Karpas-422 (cell line): ENCODE data around the gene JTB. TPM values are rescaled to one million over a fixed set of nuclear protein-coding genes. Genes with fewer than 3 reads are reported as not detected.
A peak's percentile ranks its signal among the peaks of the same experiment; 100 is the strongest.
"Not testable (repeated sequence)": the region's sequence is repeated elsewhere in the genome, so short reads cannot be mapped to it uniquely, and the experiment has no call there.

Experiments
- DNase-seq: peaks from one replicate; pipeline ENCODE4 v3.0.0-alpha.2; 2015
- H2AFZ ChIP-seq: fragments of 200-600 bp; sonication (generic); 2 replicates; pipeline ENCODE4 v1.6.1; 2014; ENCODE audit warnings: antibody characterized with exemption, low read length, mixed read lengths
- H3K27ac ChIP-seq: fragments of 200-600 bp; sonication (generic); 2 replicates; pipeline ENCODE4 v1.5.1; 2014; ENCODE audit warnings: mild to moderate bottlenecking, low read length, moderate library complexity
- H3K27me3 ChIP-seq: fragments of 200-600 bp; sonication (generic); 2 replicates; pipeline ENCODE4 v1.6.1; 2014; ENCODE audit warnings: low read length, mixed read lengths
- H3K36me3 ChIP-seq: fragments of 200-600 bp; sonication (generic); 2 replicates; pipeline ENCODE4 v1.6.1; 2014; ENCODE audit warnings: low read length, mixed read lengths; ENCODE audit not compliant: insufficient read depth
- H3K4me1 ChIP-seq: fragments of 200-600 bp; sonication (generic); 2 replicates; pipeline ENCODE4 v1.6.1; 2014; ENCODE audit warnings: mild to moderate bottlenecking, low read length, mixed read lengths
- H3K4me2 ChIP-seq: fragments of 200-600 bp; sonication (generic); 2 replicates; pipeline ENCODE4 v1.6.1; 2014; ENCODE audit warnings: low read length, low read depth, mild to moderate bottlenecking; ENCODE audit not compliant: poor library complexity, severe bottlenecking
- H3K4me3 ChIP-seq: fragments of 200-600 bp; sonication (generic); 2 replicates; pipeline ENCODE4 v1.5.1; 2014; ENCODE audit warnings: mild to moderate bottlenecking, antibody characterized with exemption, low read length, mixed read lengths
- H3K79me2 ChIP-seq: fragments of 200-600 bp; sonication (generic); 2 replicates; pipeline ENCODE4 v1.6.1; 2014; ENCODE audit warnings: mild to moderate bottlenecking, low read length, mixed read lengths
- H3K9ac ChIP-seq: fragments of 200-600 bp; sonication (generic); 2 replicates; pipeline ENCODE4 v1.6.0; 2014; ENCODE audit warnings: low read length
- H3K9me2 ChIP-seq: fragments of 200-600 bp; sonication (generic), shearing (Covaris generic); replicated peaks from 2 replicates; pipeline ENCODE4 v1.6.0; 2014; ENCODE audit warnings: mild to moderate bottlenecking, low read length, moderate library complexity; ENCODE audit not compliant: insufficient read depth
- H3K9me3 ChIP-seq: fragments of 300-700, 200-600 bp; sonication (generic); 2 replicates; pipeline ENCODE4 v1.6.1; 2014; ENCODE audit warnings: low read length, mixed read lengths
- H4K20me1 ChIP-seq: fragments of 200-600 bp; sonication (generic); 2 replicates; pipeline ENCODE4 v1.6.1; 2014; ENCODE audit warnings: mild to moderate bottlenecking, antibody characterized with exemption, low read length, low read depth; ENCODE audit not compliant: insufficient read depth
- total RNA-seq: library from RNA; depleted of rRNA; stranded (reverse); fragments of >200 nt; shearing (Covaris generic); gene quantifications from 2 replicates; pipeline ENCODE4 v1.2.3, GENCODE V29; 2014; ENCODE audit warnings: low replicate concordance

Gene JTB
- total RNA-seq, 1 experiment from 2014 or later, result 314 TPM

- H3K4me3 ChIP-seq, result peak overlapping the region; percentile 62
- no peaks in the 10 kb centered on the region for H3K79me2 ChIP-seq
- H3K9ac ChIP-seq, result peak overlapping the region; percentile 71
- DNase-seq, result no peak
- H2AFZ ChIP-seq, result 0 out of 2 replicates have a peak overlapping the region, but pooled peaks have one; percentile 0
- peak overlapping the region; percentile 84 for H3K4me2 ChIP-seq
- no peaks in the 10 kb centered on the region for H4K20me1 ChIP-seq
- H3K27me3 ChIP-seq, result no peaks in the 10 kb centered on the region
- no peaks in the 10 kb centered on the region for H3K9me3 ChIP-seq
- no peaks in the 10 kb centered on the region for H3K9me2 ChIP-seq
- peaks cover 39% of the 10 kb centered on the region for H3K4me1 ChIP-seq
- no peaks in the 10 kb centered on the region for H3K36me3 ChIP-seq
- H3K27ac ChIP-seq, result peak overlapping the region; percentile 54; the same call in 1 of the 2 replicates
These were observed 8.0 kb upstream of the JTB start for GRCh38 chr1:153985341-153985912.

GRCh38 chr1:153984123-153984894 is 6.8 kb upstream of the JTB start:
- H3K27me3 ChIP-seq, result no peaks in the 10 kb centered on the region
- H3K4me1 ChIP-seq, result peaks cover 33% of the 10 kb centered on the region
- H3K9me2 ChIP-seq, result no peaks in the 10 kb centered on the region
- H4K20me1 ChIP-seq, result no peaks in the 10 kb centered on the region
- peak overlapping the region; percentile 84 for H3K4me2 ChIP-seq
- no peak overlapping the region for H3K27ac ChIP-seq
- no peaks in the 10 kb centered on the region for H3K36me3 ChIP-seq
- H3K9me3 ChIP-seq, result no peaks in the 10 kb centered on the region
- no peak overlapping the region for H3K4me3 ChIP-seq
- peak; percentile 64 for DNase-seq
- H3K9ac ChIP-seq, result 0 out of 2 replicates have a peak overlapping the region, but pooled peaks have one; percentile 71
- H3K79me2 ChIP-seq, result no peaks in the 10 kb centered on the region
- no peak overlapping the region for H2AFZ ChIP-seq

- not testable (repeated sequence) for DNase-seq, H3K27me3 ChIP-seq, H2AFZ ChIP-seq, H3K27ac ChIP-seq, H3K9ac ChIP-seq, H3K4me3 ChIP-seq, H3K4me2 ChIP-seq, H3K36me3 ChIP-seq, H3K9me2 ChIP-seq, H3K79me2 ChIP-seq, H3K9me3 ChIP-seq, H4K20me1 ChIP-seq
- peaks cover 37% of the 10 kb centered on the region for H3K4me1 ChIP-seq
These were observed 4.3 kb upstream of the JTB start for GRCh38 chr1:153981735-153982134.

GRCh38 chr1:153979091-153979490 is 1.6 kb upstream of the JTB start:
- Histone ChIP-seq H3K79me2 (peaks cover 20% of the 10 kb centered on the region), H3K36me3 (peaks cover 15% of the 10 kb centered on the region; the same call in 1 of the 2 replicates), H3K4me2 (peak overlapping the region; percentile 85), H3K4me1 (peaks cover 34% of the 10 kb centered on the region), H3K9ac (peak overlapping the region; percentile 88), H3K4me3 (peak overlapping the region; percentile 92; the same call in 1 of the 2 replicates)
- not testable (repeated sequence) for H4K20me1 ChIP-seq, H3K9me3 ChIP-seq, H2AFZ ChIP-seq, H3K9me2 ChIP-seq, H3K27me3 ChIP-seq, H3K27ac ChIP-seq, DNase-seq

- peaks cover 22% of the 10 kb centered on the region; the same call in 1 of the 2 replicates for H3K36me3 ChIP-seq
- H3K79me2 ChIP-seq, result peaks cover 20% of the 10 kb centered on the region
- peaks cover 40% of the 10 kb centered on the region for H3K4me1 ChIP-seq
- peak overlapping the region; percentile 88 for H3K9ac ChIP-seq
- peak overlapping the region; percentile 92 for H3K4me3 ChIP-seq
- no peaks in the 10 kb centered on the region for H3K27me3 ChIP-seq
- peak overlapping the region; percentile 77 for H3K27ac ChIP-seq
- H3K9me3 ChIP-seq, result no peaks in the 10 kb centered on the region
- H2AFZ ChIP-seq, result peak overlapping the region; percentile 97
- no peaks in the 10 kb centered on the region for H4K20me1 ChIP-seq
- H3K9me2 ChIP-seq, result no peaks in the 10 kb centered on the region
- no peak for DNase-seq
- H3K4me2 ChIP-seq, result peak overlapping the region; percentile 85
These were observed 918 bp upstream of the JTB start for GRCh38 chr1:153978274-153978909.

- H4K20me1 ChIP-seq, result no peaks in the 10 kb centered on the region
- DNase-seq, result no peak
- H2AFZ ChIP-seq, result no peak overlapping the region
- peak overlapping the region; percentile 92 for H3K4me3 ChIP-seq
- no peaks in the 10 kb centered on the region for H3K9me3 ChIP-seq
- H3K36me3 ChIP-seq, result peaks cover 23% of the 10 kb centered on the region; the same call in 1 of the 2 replicates
- H3K79me2 ChIP-seq, result peaks cover 20% of the 10 kb centered on the region
- H3K27me3 ChIP-seq, result no peaks in the 10 kb centered on the region
- H3K27ac ChIP-seq, result peak overlapping the region; percentile 77
- H3K9ac ChIP-seq, result peak overlapping the region; percentile 88
- peaks cover 55% of the 10 kb centered on the region for H3K4me1 ChIP-seq
- H3K4me2 ChIP-seq, result peak overlapping the region; percentile 85
- H3K9me2 ChIP-seq, result no peaks in the 10 kb centered on the region
These were observed 640 bp downstream of the JTB start for GRCh38 chr1:153976819-153977249.

GRCh38 chr1:153973525-153973924 is 3.9 kb downstream of the JTB start:
- Histone ChIP-seq H3K4me2 (no peak overlapping the region), H4K20me1 (no peaks in the 10 kb centered on the region), H3K79me2 (peaks cover 22% of the 10 kb centered on the region), H3K27ac (no peak overlapping the region), H3K27me3 (no peaks in the 10 kb centered on the region), H3K9me2 (no peaks in the 10 kb centered on the region), H3K9me3 (no peaks in the 10 kb centered on the region), H3K4me1 (peaks cover 57% of the 10 kb centered on the region), H3K36me3 (peaks cover 23% of the 10 kb centered on the region; the same call in 1 of the 2 replicates), H2AFZ (no peak overlapping the region), H3K9ac (no peak overlapping the region), H3K4me3 (no peak overlapping the region)
- DNase-seq, result no peak

- H3K4me2 ChIP-seq, result no peak overlapping the region
- H3K9me2 ChIP-seq, result no peaks in the 10 kb centered on the region
- H3K9me3 ChIP-seq, result no peaks in the 10 kb centered on the region
- peaks cover 26% of the 10 kb centered on the region for H3K79me2 ChIP-seq
- peaks cover 23% of the 10 kb centered on the region; the same call in 1 of the 2 replicates for H3K36me3 ChIP-seq
- no peak overlapping the region for H3K9ac ChIP-seq
- no peaks in the 10 kb centered on the region for H4K20me1 ChIP-seq
- no peaks in the 10 kb centered on the region for H3K27me3 ChIP-seq
- DNase-seq, result no peak
- 0 out of 2 replicates have a peak overlapping the region, but pooled peaks have one; percentile 66 for H3K27ac ChIP-seq
- H2AFZ ChIP-seq, result no peak overlapping the region
- H3K4me1 ChIP-seq, result peaks cover 55% of the 10 kb centered on the region
- no peak overlapping the region for H3K4me3 ChIP-seq
These were observed 4.4 kb downstream of the JTB start for GRCh38 chr1:153973071-153973470.
